ENCODE measurements around the gene LYPD6B. TPM values are rescaled to one million over a fixed set of nuclear protein-coding genes. Genes with fewer than 3 reads are reported as not detected.
A peak's percentile ranks its signal among the peaks of the same experiment; 100 is the strongest.

LYPD6B gene
- total and polyA plus RNA-seq, 2 donors, result 0.24 to 1.4 TPM

GRCh38 chr2:149008381-149008780 is 30.1 kb upstream of the LYPD6B start:
- H3K4me1 ChIP-seq (ENCODE audit: control insufficient read depth in 2 of 2, insufficient read depth in 2 of 2, low read length in 2 of 2), result no peaks in the 10 kb centered on the region
- no peak overlapping the region for H3K27ac ChIP-seq (ENCODE audit: low read depth in 1 of 2, low read length in 1 of 2)
- no peaks in the 10 kb centered on the region for H3K36me3 ChIP-seq (ENCODE audit: control insufficient read depth in 2 of 2, insufficient read depth in 2 of 2, low read length in 1 of 2)
- WGBS, result 96% methylated on average over 7 of the region's 7 CpGs
- no peaks in the 10 kb centered on the region for H3K9me3 ChIP-seq (ENCODE audit: control insufficient read depth in 2 of 2, insufficient read depth in 1 of 2, low read length in 1 of 2)
- H3K4me3 ChIP-seq (ENCODE audit: low read length in 2 of 2), result no peak overlapping the region
- no peak for DNase-seq (ENCODE audit: low read depth in 6 of 9, low spot score in 9 of 9)
- H3K27me3 ChIP-seq (ENCODE audit: control insufficient read depth in 2 of 2, insufficient read depth in 1 of 2, low read length in 1 of 2), result no peaks in the 10 kb centered on the region

DNA sequence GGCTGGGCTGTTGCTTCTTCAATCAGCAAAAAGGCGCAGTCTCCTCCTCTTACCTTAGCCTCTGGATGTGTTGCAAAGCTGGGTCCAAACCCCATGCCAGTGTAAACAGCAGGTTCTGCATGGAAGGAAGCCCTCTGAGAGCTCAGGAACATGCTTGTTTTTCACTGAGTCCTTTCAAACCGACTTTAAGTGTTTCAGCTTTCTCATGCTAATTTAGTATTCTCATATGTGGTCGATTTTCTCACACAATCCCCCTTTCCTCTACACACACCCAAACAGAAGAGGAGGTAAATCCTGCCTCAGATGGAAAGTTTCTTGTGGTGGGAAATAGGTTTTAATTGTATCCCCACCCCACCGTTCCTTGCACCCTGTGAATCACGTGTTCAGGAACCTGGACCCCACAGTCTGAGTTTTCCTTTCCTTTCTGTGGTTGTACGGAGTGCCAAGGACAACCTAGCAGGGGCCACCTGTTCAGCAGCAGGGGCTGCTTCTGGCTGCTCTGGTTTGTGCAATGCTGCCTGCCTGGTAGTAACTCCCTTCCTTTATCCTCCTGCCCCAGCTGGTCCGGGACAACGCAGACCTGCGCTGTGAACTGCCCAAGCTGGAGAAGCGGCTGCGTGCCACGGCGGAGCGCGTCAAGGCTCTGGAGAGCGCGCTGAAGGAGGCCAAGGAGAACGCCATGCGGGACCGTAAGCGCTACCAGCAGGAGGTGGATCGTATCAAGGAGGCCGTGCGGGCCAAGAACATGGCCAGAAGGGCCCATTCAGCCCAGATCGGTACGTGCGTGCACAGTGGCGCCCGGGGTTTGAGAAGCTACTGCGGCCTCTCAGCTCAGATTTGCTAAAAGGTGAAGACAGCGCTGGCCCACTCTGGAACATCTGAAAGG is 28.7 kb upstream of the LYPD6B start:
- DNase-seq (ENCODE audit: low read depth in 6 of 9, low spot score in 9 of 9), result no peak
- no peaks in the 10 kb centered on the region for H3K36me3 ChIP-seq (ENCODE audit: control insufficient read depth in 2 of 2, insufficient read depth in 2 of 2, low read length in 1 of 2)

GRCh38 chr2:149012545-149012944 is 26.0 kb upstream of the LYPD6B start:
- DNase-seq (ENCODE audit: low read depth in 6 of 9, low spot score in 9 of 9), result no peak
- peaks cover 0 to 3% of the 10 kb centered on the region in 2 donors for H3K27me3 ChIP-seq (ENCODE audit: control insufficient read depth in 2 of 2, insufficient read depth in 1 of 2, low read length in 1 of 2)
- H3K4me3 ChIP-seq (ENCODE audit: low read length in 2 of 2), result no peak overlapping the region
- H3K27ac ChIP-seq (ENCODE audit: low read depth in 1 of 2, low read length in 1 of 2), result no peak overlapping the region
- WGBS, result 96% methylated on average over 9 of the region's 9 CpGs
- H3K9me3 ChIP-seq (ENCODE audit: control insufficient read depth in 2 of 2, insufficient read depth in 1 of 2, low read length in 1 of 2), result no peaks in the 10 kb centered on the region
- peaks cover 0 to 2% of the 10 kb centered on the region in 2 donors for H3K4me1 ChIP-seq (ENCODE audit: control insufficient read depth in 2 of 2, insufficient read depth in 2 of 2, low read length in 2 of 2)
- no peaks in the 10 kb centered on the region for H3K36me3 ChIP-seq (ENCODE audit: control insufficient read depth in 2 of 2, insufficient read depth in 2 of 2, low read length in 1 of 2)

More for the DNA sequence above, 28.7 kb upstream of the LYPD6B start:
- no peaks in the 10 kb centered on the region for H3K4me1 ChIP-seq (ENCODE audit: control insufficient read depth in 2 of 2, insufficient read depth in 2 of 2, low read length in 2 of 2)
- H3K27me3 ChIP-seq (ENCODE audit: control insufficient read depth in 2 of 2, insufficient read depth in 1 of 2, low read length in 1 of 2), result no peaks in the 10 kb centered on the region
- WGBS, result 86% methylated on average over 31 of the region's 31 CpGs
- no peak overlapping the region for H3K4me3 ChIP-seq (ENCODE audit: low read length in 2 of 2)
- H3K27ac ChIP-seq (ENCODE audit: low read depth in 1 of 2, low read length in 1 of 2), result no peak overlapping the region
- no peaks in the 10 kb centered on the region for H3K9me3 ChIP-seq (ENCODE audit: control insufficient read depth in 2 of 2, insufficient read depth in 1 of 2, low read length in 1 of 2)

GRCh38 chr2:149015501-149015900 is 23.0 kb upstream of the LYPD6B start:
- peaks cover 0 to 3% of the 10 kb centered on the region in 2 donors for H3K27me3 ChIP-seq (ENCODE audit: control insufficient read depth in 2 of 2, insufficient read depth in 1 of 2, low read length in 1 of 2)
- WGBS, result 98% methylated on average over 1 of the region's 1 CpG
- H3K27ac ChIP-seq (ENCODE audit: low read depth in 1 of 2, low read length in 1 of 2), result no peak overlapping the region
- peaks cover 0 to 2% of the 10 kb centered on the region in 2 donors for H3K4me1 ChIP-seq (ENCODE audit: control insufficient read depth in 2 of 2, insufficient read depth in 2 of 2, low read length in 2 of 2)
- no peaks in the 10 kb centered on the region for H3K36me3 ChIP-seq (ENCODE audit: control insufficient read depth in 2 of 2, insufficient read depth in 2 of 2, low read length in 1 of 2)
- no peaks in the 10 kb centered on the region for H3K9me3 ChIP-seq (ENCODE audit: control insufficient read depth in 2 of 2, insufficient read depth in 1 of 2, low read length in 1 of 2)
- no peak overlapping the region for H3K4me3 ChIP-seq (ENCODE audit: low read length in 2 of 2)
- DNase-seq (ENCODE audit: low read depth in 6 of 9, low spot score in 9 of 9), result no peak

- 91% methylated on average over 4 of the region's 4 CpGs for WGBS
- no peak for DNase-seq (ENCODE audit: low read depth in 6 of 9, low spot score in 9 of 9)
- Histone ChIP-seq H3K4me3 (ENCODE audit: low read length in 2 of 2) (no peak overlapping the region), H3K27ac (ENCODE audit: low read depth in 1 of 2, low read length in 1 of 2) (no peak overlapping the region), H3K27me3 (ENCODE audit: control insufficient read depth in 2 of 2, insufficient read depth in 1 of 2, low read length in 1 of 2) (peaks cover 0 to 3% of the 10 kb centered on the region in 2 donors), H3K9me3 (ENCODE audit: control insufficient read depth in 2 of 2, insufficient read depth in 1 of 2, low read length in 1 of 2) (no peaks in the 10 kb centered on the region), H3K36me3 (ENCODE audit: control insufficient read depth in 2 of 2, insufficient read depth in 2 of 2, low read length in 1 of 2) (no peaks in the 10 kb centered on the region), H3K4me1 (ENCODE audit: control insufficient read depth in 2 of 2, insufficient read depth in 2 of 2, low read length in 2 of 2) (peaks cover 0 to 2% of the 10 kb centered on the region in 2 donors)
Measured at GRCh38 chr2:149015926-149016563, 22.5 kb upstream of the LYPD6B start.

DNA sequence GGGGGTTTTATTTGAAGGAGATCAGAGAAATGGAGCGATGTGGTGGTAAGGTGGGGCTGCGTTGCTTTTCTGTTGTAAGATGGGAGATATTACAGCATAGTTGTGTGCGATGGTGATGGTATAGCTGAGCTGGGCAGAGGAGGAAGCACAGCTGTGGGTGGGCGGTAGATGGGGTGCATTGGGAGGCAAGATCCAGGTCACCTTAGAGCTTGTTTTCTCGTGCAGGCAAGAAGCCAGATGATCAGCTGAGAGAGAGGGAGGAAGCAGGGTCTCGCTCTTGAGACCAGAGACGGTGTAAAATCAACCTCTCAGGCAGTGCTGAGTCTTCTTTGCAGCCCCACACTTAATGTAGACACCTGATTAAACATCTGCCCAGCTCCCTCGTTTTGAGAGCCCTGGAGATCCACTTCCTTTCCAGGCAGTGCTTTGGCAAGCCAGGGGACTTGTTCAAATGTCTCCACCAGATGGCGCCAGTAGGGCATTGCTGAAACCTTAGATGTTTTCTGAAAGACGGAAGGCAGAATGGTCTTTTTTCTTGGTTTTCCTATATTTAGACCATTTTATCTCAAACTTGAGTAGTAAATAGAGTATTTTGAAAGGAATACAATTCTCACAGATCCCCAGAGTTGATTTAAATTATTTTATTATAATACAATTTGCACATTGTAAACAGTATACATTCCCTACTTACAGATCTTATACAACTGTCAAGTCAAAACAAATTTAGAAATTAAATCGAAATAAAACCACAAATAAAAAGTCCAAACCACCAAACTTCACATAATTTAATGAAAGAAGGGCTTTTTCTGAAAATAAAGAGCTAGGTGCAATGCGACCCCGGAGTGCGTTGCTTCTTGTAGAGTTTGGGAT is 21.1 kb upstream of the LYPD6B start:
- Histone ChIP-seq H3K27ac (ENCODE audit: low read depth in 1 of 2, low read length in 1 of 2) (no peak overlapping the region), H3K9me3 (ENCODE audit: control insufficient read depth in 2 of 2, insufficient read depth in 1 of 2, low read length in 1 of 2) (no peaks in the 10 kb centered on the region), H3K27me3 (ENCODE audit: control insufficient read depth in 2 of 2, insufficient read depth in 1 of 2, low read length in 1 of 2) (peaks cover 0 to 3% of the 10 kb centered on the region in 2 donors), H3K36me3 (ENCODE audit: control insufficient read depth in 2 of 2, insufficient read depth in 2 of 2, low read length in 1 of 2) (no peaks in the 10 kb centered on the region), H3K4me1 (ENCODE audit: control insufficient read depth in 2 of 2, insufficient read depth in 2 of 2, low read length in 2 of 2) (peaks cover 0 to 2% of the 10 kb centered on the region in 2 donors), H3K4me3 (ENCODE audit: low read length in 2 of 2) (no peak overlapping the region)
- DNase-seq (ENCODE audit: low read depth in 6 of 9, low spot score in 9 of 9), result peak; percentile 27 to 78 (median 50)
- 52% methylated on average over 14 of the region's 14 CpGs for WGBS

- Histone ChIP-seq H3K27ac (ENCODE audit: low read depth in 1 of 2, low read length in 1 of 2) (no peak overlapping the region), H3K36me3 (ENCODE audit: control insufficient read depth in 2 of 2, insufficient read depth in 2 of 2, low read length in 1 of 2) (no peaks in the 10 kb centered on the region), H3K4me1 (ENCODE audit: control insufficient read depth in 2 of 2, insufficient read depth in 2 of 2, low read length in 2 of 2) (peaks cover 0 to 2% of the 10 kb centered on the region in 2 donors), H3K9me3 (ENCODE audit: control insufficient read depth in 2 of 2, insufficient read depth in 1 of 2, low read length in 1 of 2) (no peaks in the 10 kb centered on the region), H3K4me3 (ENCODE audit: low read length in 2 of 2) (no peak overlapping the region), H3K27me3 (ENCODE audit: control insufficient read depth in 2 of 2, insufficient read depth in 1 of 2, low read length in 1 of 2) (peaks cover 0 to 3% of the 10 kb centered on the region in 2 donors)
- DNase-seq (ENCODE audit: low read depth in 6 of 9, low spot score in 9 of 9), result no peak
- WGBS, result 97% methylated on average over 3 of the region's 3 CpGs
Measured at GRCh38 chr2:149018981-149019380, 19.5 kb upstream of the LYPD6B start.

GRCh38 chr2:149019768-149020167 is 18.7 kb upstream of the LYPD6B start:
- Histone ChIP-seq H3K4me1 (ENCODE audit: control insufficient read depth in 2 of 2, insufficient read depth in 2 of 2, low read length in 2 of 2) (peaks cover 0 to 2% of the 10 kb centered on the region in 2 donors), H3K4me3 (ENCODE audit: low read length in 2 of 2) (no peak overlapping the region), H3K36me3 (ENCODE audit: control insufficient read depth in 2 of 2, insufficient read depth in 2 of 2, low read length in 1 of 2) (no peaks in the 10 kb centered on the region), H3K27ac (ENCODE audit: low read depth in 1 of 2, low read length in 1 of 2) (no peak overlapping the region), H3K9me3 (ENCODE audit: control insufficient read depth in 2 of 2, insufficient read depth in 1 of 2, low read length in 1 of 2) (no peaks in the 10 kb centered on the region), H3K27me3 (ENCODE audit: control insufficient read depth in 2 of 2, insufficient read depth in 1 of 2, low read length in 1 of 2) (peaks cover 0 to 3% of the 10 kb centered on the region in 2 donors)
- 61% methylated on average over 2 of the region's 2 CpGs for WGBS
- no peak for DNase-seq (ENCODE audit: low read depth in 6 of 9, low spot score in 9 of 9)
